Right ventricle myocardium superior (tissue), 1 donor: ENCODE results near the gene RNF223. TPM values are rescaled to one million over a fixed set of nuclear protein-coding genes. Genes with fewer than 3 reads are reported as not detected.
"Not testable (repeated sequence)": the region's sequence is repeated elsewhere in the genome, so short reads cannot be mapped to it uniquely, and the experiment has no call there.

Source experiments
- ATAC-seq: fragments of 200-7000 bp; cut with Tn5 transposase; one replicate; pipeline ENCODE4 v1.9.1; 2020; ENCODE audit warnings: mild to moderate bottlenecking; ENCODE audit not compliant: poor library complexity
- DNase-seq: peaks from one replicate; pipeline ENCODE4 v3.0.0-alpha.2; 2020
- intact Hi-C: fragments of 100-400 bp; cut with DNase I; formaldehyde crosslinking; loops from one replicate; pipeline ENCODE4 v1.11.2; 2022
- total RNA-seq: library from RNA; stranded (reverse); fragmentation: NEBNext Ultra II Directional; extraction: Animal tissue kit (Norgen Biotek cat#: 25700); gene quantifications from one replicate; pipeline ENCODE4 v1.2.1, GENCODE V29; 2021
- donor health status: DM: no; HTN: yes; CAD: no; lungs with severe emphysema.

RNF223 gene
- total RNA-seq, 1 donor from 2014 or later, result not detected

- intact Hi-C loops, result no loop called here
- ATAC-seq, result no peak
Observed at GRCh38 chr1:1041092-1041523, 33.0 kb downstream of the RNF223 start.

GRCh38 chr1:1040004-1040991, 33.8 kb downstream of the RNF223 start:
- DNase-seq (peak; percentile 83), ATAC-seq (peak; percentile 89)
- intact Hi-C loops, result no loop called here

More at GRCh38 chr1:1041092-1041523, 33.0 kb downstream of the RNF223 start:
- no peak for DNase-seq

- no peak for ATAC-seq
- intact Hi-C loops, result no loop called here
- DNase-seq, result no peak
Observed at GRCh38 chr1:1039145-1039910, 34.8 kb downstream of the RNF223 start.

GRCh38 chr1:1038694-1039093, 35.4 kb downstream of the RNF223 start:
- ATAC-seq, result no peak

GRCh38 chr1:1037366-1038327, 36.5 kb downstream of the RNF223 start:
- DNase-seq (no peak), ATAC-seq (no peak)
- intact Hi-C loops, result no loop called here

More at GRCh38 chr1:1038694-1039093, 35.4 kb downstream of the RNF223 start:
- no peak for DNase-seq
- intact Hi-C loops, result no loop called here

- no peak for DNase-seq
- ATAC-seq, result no peak
- intact Hi-C loops, result no loop called here
Observed at GRCh38 chr1:1035291-1035943, 38.7 kb downstream of the RNF223 start.

GRCh38 chr1:1034439-1034781, 39.7 kb downstream of the RNF223 start:
- intact Hi-C loops, result no loop called here
- DNase-seq (no peak), ATAC-seq (no peak)

- no peak for ATAC-seq
- intact Hi-C loops, result no loop called here
Observed at GRCh38 chr1:1033731-1034438, 40.2 kb downstream of the RNF223 start.

GRCh38 chr1:1033009-1033587, 41.0 kb downstream of the RNF223 start:
- intact Hi-C loops, result no loop called here
- DNase-seq (peak; percentile 80), ATAC-seq (peak; percentile 88)

More at GRCh38 chr1:1033731-1034438, 40.2 kb downstream of the RNF223 start:
- DNase-seq, result no peak

GRCh38 chr1:1032424-1032823, 41.7 kb downstream of the RNF223 start:
- intact Hi-C loops, result no loop called here
- peak; percentile 76 for ATAC-seq
- DNase-seq, result no peak

GRCh38 chr1:1031659-1032235, 42.4 kb downstream of the RNF223 start:
- no peak for ATAC-seq
- intact Hi-C loops, result no loop called here
- no peak for DNase-seq

- DNase-seq, intact Hi-C loops, ATAC-seq: not testable (repeated sequence)
Observed at GRCh38 chr1:1030867-1031658, 43.0 kb downstream of the RNF223 start.

GRCh38 chr1:1027791-1028190, 46.3 kb downstream of the RNF223 start:
- DNase-seq (no peak), ATAC-seq (no peak)
- intact Hi-C loops, result no loop called here

- intact Hi-C loops, result no loop called here
- ATAC-seq, result no peak
- DNase-seq, result no peak
Observed at GRCh38 chr1:1026599-1027413, 47.3 kb downstream of the RNF223 start.

GRCh38 chr1:1025730-1026129, 48.4 kb downstream of the RNF223 start:
- intact Hi-C loops, result no loop called here
- DNase-seq, result no peak
- no peak for ATAC-seq
